Stomach (tissue), 9 donors: ENCODE data around the gene MILR1. TPM values are rescaled to one million over a fixed set of nuclear protein-coding genes. Genes with fewer than 3 reads are reported as not detected.

Experiments used
- DNase-seq, 2 donors: peaks; one replicate each; pipeline versions ENCODE4 v3.0.0 to v3.0.0-alpha.2; 2013 to 2019
- H3K27ac ChIP-seq, 5 donors: fragments of 200-600 bp in 4 of 5; sonication (generic) in 4 of 5; one replicate each; pipeline ENCODE4 v1.5.1; 2013 to 2019; ENCODE audit warnings: mild to moderate bottlenecking in 1 of 5, moderate library complexity in 1 of 5
- H3K27me3 ChIP-seq, 3 donors: fragments of 200-600 bp; sonication (generic); one replicate each; pipeline ENCODE4 v1.5.1; 2017 to 2019; ENCODE audit warnings: mixed run types in 1 of 3
- H3K36me3 ChIP-seq, 4 donors: fragments of 200-600 bp; sonication (generic); 1 replicate in 3 of 4; 2 replicates in 1 of 4; pipeline ENCODE4 v1.5.1; 2016 to 2019
- H3K4me1 ChIP-seq, 4 donors: fragments of 200-600 bp; sonication (generic); one replicate each; pipeline ENCODE4 v1.5.1; 2016 to 2019
- H3K4me3 ChIP-seq, 4 donors: fragments of 200-600 bp; sonication (generic) in 3 of 4; one replicate each; pipeline ENCODE4 v1.5.1; 2016 to 2019; ENCODE audit warnings: mild to moderate bottlenecking in 1 of 4
- H3K9me3 ChIP-seq, 4 donors: fragments of 200-600 bp; sonication (generic); one replicate each; pipeline ENCODE4 v1.5.1; 2016 to 2019
- EP300 ChIP-seq: sonication (generic); formaldehyde crosslinking; IDR thresholded peaks from one replicate; pipeline ENCODE4 v1.6.1; 2017; ENCODE audit warnings: antibody characterized with exemption
- POLR2A ChIP-seq, 4 donors: fragments of 450-650 bp; IDR thresholded peaks; one replicate each; pipeline ENCODE4 v1.6.1; 2016; ENCODE audit warnings: antibody characterized with exemption in 4 of 4, control low read depth in 2 of 4, mild to moderate bottlenecking in 1 of 4, moderate library complexity in 1 of 4
- POLR2AphosphoS5 ChIP-seq, 3 donors: sonication (generic); formaldehyde crosslinking; IDR thresholded peaks; one replicate each; pipeline ENCODE4 v1.6.1; 2016; ENCODE audit warnings: antibody characterized with exemption in 3 of 3
- WGBS, 5 donors: extraction: QIAGEN DNeasy Blood & Tissue Kit in 3 of 5; methylation state at CpG; one replicate each; pipeline versions ENCODE4 v1.1.5 to v1.1.7; 2013 to 2018; 5-methylcytosine and 5-hydroxymethylcytosine counted together
- intact Hi-C: fragments of 100-400 bp; cut with DNase I; formaldehyde crosslinking; loops from one replicate; pipeline ENCODE4 v1.15.1; 2023; ENCODE audit warnings: low total_unique reads
- polyA plus RNA-seq, 3 donors: library from polyadenylated mRNA; stranded (reverse); fragments of 200-250 nt; gene quantifications; one replicate each; pipeline ENCODE4 v1.2.3, GENCODE V29; 2013
- total RNA-seq, 5 donors: library from RNA; depleted of rRNA; stranded (reverse); fragments of >200 nt; gene quantifications; one replicate each; pipeline versions ENCODE4 v1.1.0 to v1.2.3, GENCODE V29; 2014 to 2016
- TF ChIP-seq, protein P1 (sequence below), 7 experiments: fragments of 450-650 bp in 4 of 7; fragments of 200-600 bp in 3 of 7; sonication (generic) in 3 of 7; IDR thresholded peaks; one replicate each; pipeline ENCODE4 v1.5.1; 2016 to 2019; ENCODE audit warnings: antibody characterized with exemption in 7 of 7, control low read depth in 2 of 7, mild to moderate bottlenecking in 1 of 7
- donor health status: healthy with polysubstance abuse.
- donor health status: Bipolar disorder and iron deficiency.
- donor health status: healthy.

The MILR1 gene
- total and polyA plus RNA-seq, 8 donors, result 1.4 to 4.2 (median 2.7) TPM; not detected in 3

DNA sequence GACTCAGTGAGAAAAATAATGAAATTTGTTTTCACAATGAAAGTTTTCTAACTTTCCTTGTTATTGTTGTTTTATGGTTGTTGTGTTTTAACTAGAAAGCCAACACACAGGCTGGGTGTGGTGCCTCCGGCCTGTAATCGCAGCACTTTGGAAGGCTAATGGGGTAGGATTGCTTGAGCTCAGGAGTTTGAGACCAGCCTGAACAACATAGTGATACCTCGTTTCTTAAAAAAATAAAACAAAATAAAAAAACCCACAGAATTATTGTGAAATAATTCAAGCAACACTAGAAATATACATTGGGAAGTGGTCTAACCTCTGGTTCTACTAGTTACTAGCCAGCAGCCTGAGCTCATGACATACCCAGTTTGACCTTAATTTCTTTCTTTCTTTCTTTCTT lies 630 bp downstream of the MILR1 start:
- no peak for DNase-seq
- WGBS, 5 donors, result 70 to 85% (median 75%) methylated on average over 3 of the region's 3 CpGs
- H3K4me3 ChIP-seq, result no peak overlapping the region
- H3K27ac ChIP-seq, result peak overlapping the region in 4 of 5 donors; percentile 36 to 86 (median 62)
- peaks cover 0 to 19% (median 0%) of the 10 kb centered on the region in 4 donors for H3K4me1 ChIP-seq
- H3K9me3 ChIP-seq, result no peaks in the 10 kb centered on the region
- no peaks in the 10 kb centered on the region for H3K36me3 ChIP-seq
- H3K27me3 ChIP-seq, result no peaks in the 10 kb centered on the region
- TF ChIP-seq EP300 (no peak), POLR2A (IDR thresholded peaks at IDR 0.05) (no peak), POLR2AphosphoS5 (IDR thresholded peaks at IDR 0.05) (no peak)
- TF ChIP-seq, protein P1, sequence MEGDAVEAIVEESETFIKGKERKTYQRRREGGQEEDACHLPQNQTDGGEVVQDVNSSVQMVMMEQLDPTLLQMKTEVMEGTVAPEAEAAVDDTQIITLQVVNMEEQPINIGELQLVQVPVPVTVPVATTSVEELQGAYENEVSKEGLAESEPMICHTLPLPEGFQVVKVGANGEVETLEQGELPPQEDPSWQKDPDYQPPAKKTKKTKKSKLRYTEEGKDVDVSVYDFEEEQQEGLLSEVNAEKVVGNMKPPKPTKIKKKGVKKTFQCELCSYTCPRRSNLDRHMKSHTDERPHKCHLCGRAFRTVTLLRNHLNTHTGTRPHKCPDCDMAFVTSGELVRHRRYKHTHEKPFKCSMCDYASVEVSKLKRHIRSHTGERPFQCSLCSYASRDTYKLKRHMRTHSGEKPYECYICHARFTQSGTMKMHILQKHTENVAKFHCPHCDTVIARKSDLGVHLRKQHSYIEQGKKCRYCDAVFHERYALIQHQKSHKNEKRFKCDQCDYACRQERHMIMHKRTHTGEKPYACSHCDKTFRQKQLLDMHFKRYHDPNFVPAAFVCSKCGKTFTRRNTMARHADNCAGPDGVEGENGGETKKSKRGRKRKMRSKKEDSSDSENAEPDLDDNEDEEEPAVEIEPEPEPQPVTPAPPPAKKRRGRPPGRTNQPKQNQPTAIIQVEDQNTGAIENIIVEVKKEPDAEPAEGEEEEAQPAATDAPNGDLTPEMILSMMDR (IDR thresholded peaks at IDR 0.05), result no peak
- intact Hi-C loops, result no loop called here

DNA sequence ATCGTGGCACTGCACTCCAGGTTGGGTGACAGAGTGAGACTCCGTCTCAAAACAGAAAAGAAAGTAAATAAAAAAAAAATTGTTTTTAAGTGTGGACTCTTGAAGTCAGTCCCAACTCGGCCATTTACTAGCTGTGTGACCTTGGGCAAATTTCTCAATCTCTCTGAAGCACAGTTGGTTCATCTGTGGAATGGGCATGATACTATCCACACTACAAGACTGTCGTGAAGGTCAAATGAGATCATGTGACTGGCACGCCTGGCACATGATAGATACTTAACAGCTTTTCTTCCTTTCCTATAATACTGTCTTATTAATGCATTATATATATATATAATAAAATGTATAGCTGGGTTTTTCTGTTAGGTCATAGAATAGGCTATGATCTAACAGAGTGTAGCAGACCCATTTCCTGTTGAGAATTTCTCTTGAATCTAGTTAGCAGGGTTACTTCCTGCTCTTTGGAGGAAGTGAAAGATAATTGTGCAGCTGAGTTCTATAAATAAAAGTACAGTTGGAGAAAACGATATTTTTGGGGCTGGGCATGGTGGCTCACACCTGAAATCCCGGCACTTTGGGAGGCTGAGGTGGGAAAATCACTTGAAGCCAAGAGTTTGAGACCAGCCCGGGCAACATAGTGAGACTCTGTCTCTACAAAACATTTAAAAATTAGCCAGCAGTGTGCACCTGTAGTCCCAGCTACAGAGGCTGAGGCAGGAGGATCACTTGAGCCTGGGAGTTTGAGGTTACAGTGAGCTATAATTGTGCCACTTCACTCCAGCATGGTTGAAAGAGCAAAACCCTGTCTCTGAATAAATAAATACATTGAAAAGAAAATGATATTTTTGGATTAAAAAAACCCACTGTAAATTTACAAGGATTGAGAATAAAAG lies 7.3 kb downstream of the MILR1 start:
- H3K4me1 ChIP-seq, result peaks cover 0 to 10% (median 0%) of the 10 kb centered on the region in 4 donors
- peak overlapping the region in 2 of 5 donors; percentile 0 to 47 for H3K27ac ChIP-seq
- WGBS, 5 donors, result 70 to 78% (median 74%) methylated on average over 8 of the region's 8 CpGs
- H3K27me3 ChIP-seq, result no peaks in the 10 kb centered on the region
- TF ChIP-seq POLR2A (IDR thresholded peaks at IDR 0.05) (no peak), POLR2AphosphoS5 (IDR thresholded peaks at IDR 0.05) (no peak), EP300 (no peak)
- TF ChIP-seq, protein P1 (IDR thresholded peaks at IDR 0.05), result no peak
- no peaks in the 10 kb centered on the region for H3K36me3 ChIP-seq
- peak in 1 of 2 donors; percentile 33 for DNase-seq
- intact Hi-C loops, result no loop called here
- no peaks in the 10 kb centered on the region for H3K9me3 ChIP-seq
- H3K4me3 ChIP-seq, result no peak overlapping the region

DNA sequence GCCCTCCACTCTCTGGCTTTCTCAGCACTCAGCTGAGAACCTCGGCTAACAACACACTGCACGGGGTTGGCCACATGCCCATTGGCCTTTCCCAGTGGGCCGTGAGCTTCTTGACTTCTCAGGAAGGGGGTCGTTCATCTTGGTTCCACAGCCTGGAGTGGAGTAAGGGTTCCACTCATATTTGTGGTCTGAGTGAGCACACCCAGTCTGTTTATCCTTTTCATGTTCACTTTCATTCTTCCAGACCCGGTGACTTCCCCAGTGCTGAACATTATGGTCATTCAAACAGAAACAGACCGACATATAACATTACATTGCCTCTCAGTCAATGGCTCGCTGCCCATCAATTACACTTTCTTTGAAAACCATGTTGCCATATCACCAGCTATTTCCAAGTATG lies 8.2 kb downstream of the MILR1 start:
- WGBS, 5 donors, result 71 to 76% (median 73%) methylated on average over 7 of the region's 7 CpGs
- DNase-seq, result no peak
- no peak for TF ChIP-seq POLR2A (IDR thresholded peaks at IDR 0.05)
- no peak for TF ChIP-seq POLR2AphosphoS5 (IDR thresholded peaks at IDR 0.05)
- no peak for TF ChIP-seq EP300
- TF ChIP-seq, protein P1 (IDR thresholded peaks at IDR 0.05), result no peak
- Histone ChIP-seq H3K36me3 (no peaks in the 10 kb centered on the region), H3K27ac (no peak overlapping the region), H3K4me1 (peaks cover 0 to 10% (median 0%) of the 10 kb centered on the region in 4 donors), H3K27me3 (no peaks in the 10 kb centered on the region), H3K9me3 (no peaks in the 10 kb centered on the region), H3K4me3 (no peak overlapping the region)
- intact Hi-C loops, result no loop called here

DNA sequence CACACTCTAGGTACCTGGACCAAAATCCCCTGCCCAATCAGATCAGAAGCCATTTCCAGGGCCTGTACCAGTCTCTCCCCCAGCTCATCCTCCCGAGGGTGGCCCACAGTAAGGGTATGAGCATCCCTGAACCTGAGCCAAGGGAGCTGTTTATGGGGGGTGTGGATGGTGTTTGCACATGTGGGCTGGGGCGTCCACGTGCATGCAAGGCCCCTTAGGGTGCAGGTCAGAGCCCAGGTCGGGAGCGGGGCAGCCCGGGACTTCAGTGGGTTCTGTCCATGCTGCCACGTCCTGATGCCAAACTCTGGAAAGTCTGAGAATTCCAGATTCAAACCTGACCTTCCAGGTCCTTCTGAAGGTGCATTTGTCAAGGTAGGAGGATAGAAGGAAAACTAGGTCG lies 9.8 kb downstream of the MILR1 start:
- Histone ChIP-seq H3K4me1 (peaks cover 0 to 10% (median 0%) of the 10 kb centered on the region in 4 donors), H3K27me3 (no peaks in the 10 kb centered on the region), H3K9me3 (no peaks in the 10 kb centered on the region), H3K27ac (no peak overlapping the region), H3K36me3 (no peaks in the 10 kb centered on the region), H3K4me3 (no peak overlapping the region)
- 78 to 83% (median 81%) methylated on average over 7 to 8 of the region's 8 CpGs for WGBS, 5 donors
- TF ChIP-seq, protein P1 (IDR thresholded peaks at IDR 0.05), result no peak
- TF ChIP-seq POLR2AphosphoS5 (IDR thresholded peaks at IDR 0.05) (no peak), POLR2A (IDR thresholded peaks at IDR 0.05) (no peak), EP300 (no peak)
- no peak for DNase-seq
- intact Hi-C loops, result no loop called here
